ENCODE results near the gene RBM3.

DNA sequence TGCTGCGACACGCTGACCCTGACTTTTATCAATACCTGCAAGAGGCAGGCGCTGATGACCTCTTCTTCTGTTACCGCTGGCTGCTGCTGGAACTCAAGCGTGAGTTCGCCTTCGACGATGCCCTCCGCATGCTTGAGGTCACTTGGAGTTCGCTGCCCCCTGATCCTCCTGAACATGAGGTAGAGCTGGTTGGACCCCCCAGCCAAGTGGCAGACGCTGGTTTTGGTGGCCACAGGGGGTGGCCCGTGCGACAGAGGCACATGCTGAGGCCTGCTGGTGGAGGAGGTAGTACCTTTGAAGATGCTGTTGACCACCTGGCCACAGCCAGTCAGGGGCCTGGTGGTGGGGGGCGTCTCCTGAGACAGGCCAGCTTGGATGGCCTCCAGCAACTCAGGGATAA, 14.2 kb upstream of the RBM3 start:
- no peak for TF ChIP-seq POLR2AphosphoS5 (IDR thresholded peaks at IDR 0.05; ENCODE audit: low read depth, low read length)
- TF ChIP-seq, protein P1, sequence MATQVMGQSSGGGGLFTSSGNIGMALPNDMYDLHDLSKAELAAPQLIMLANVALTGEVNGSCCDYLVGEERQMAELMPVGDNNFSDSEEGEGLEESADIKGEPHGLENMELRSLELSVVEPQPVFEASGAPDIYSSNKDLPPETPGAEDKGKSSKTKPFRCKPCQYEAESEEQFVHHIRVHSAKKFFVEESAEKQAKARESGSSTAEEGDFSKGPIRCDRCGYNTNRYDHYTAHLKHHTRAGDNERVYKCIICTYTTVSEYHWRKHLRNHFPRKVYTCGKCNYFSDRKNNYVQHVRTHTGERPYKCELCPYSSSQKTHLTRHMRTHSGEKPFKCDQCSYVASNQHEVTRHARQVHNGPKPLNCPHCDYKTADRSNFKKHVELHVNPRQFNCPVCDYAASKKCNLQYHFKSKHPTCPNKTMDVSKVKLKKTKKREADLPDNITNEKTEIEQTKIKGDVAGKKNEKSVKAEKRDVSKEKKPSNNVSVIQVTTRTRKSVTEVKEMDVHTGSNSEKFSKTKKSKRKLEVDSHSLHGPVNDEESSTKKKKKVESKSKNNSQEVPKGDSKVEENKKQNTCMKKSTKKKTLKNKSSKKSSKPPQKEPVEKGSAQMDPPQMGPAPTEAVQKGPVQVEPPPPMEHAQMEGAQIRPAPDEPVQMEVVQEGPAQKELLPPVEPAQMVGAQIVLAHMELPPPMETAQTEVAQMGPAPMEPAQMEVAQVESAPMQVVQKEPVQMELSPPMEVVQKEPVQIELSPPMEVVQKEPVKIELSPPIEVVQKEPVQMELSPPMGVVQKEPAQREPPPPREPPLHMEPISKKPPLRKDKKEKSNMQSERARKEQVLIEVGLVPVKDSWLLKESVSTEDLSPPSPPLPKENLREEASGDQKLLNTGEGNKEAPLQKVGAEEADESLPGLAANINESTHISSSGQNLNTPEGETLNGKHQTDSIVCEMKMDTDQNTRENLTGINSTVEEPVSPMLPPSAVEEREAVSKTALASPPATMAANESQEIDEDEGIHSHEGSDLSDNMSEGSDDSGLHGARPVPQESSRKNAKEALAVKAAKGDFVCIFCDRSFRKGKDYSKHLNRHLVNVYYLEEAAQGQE (IDR thresholded peaks at IDR 0.05; ENCODE audit: insufficient read depth in 1 of 2, low read depth in 2 of 2, low read length in 2 of 2): no peak
- no peak for TF ChIP-seq FOXP2 (optimal IDR thresholded peaks at IDR 0.05; ENCODE audit: borderline replicate concordance, extremely low read depth, extremely low read length, insufficient read depth)
- no peak for TF ChIP-seq SIN3A (IDR thresholded peaks at IDR 0.05; ENCODE audit: borderline replicate concordance, insufficient read depth, low read length)
- TF ChIP-seq TAF1 (IDR thresholded peaks at IDR 0.05; ENCODE audit: borderline replicate concordance, insufficient read depth, low read length): no peak

Measured in PFSK-1 (cell line).